ENCODE measurements around the gene PCNX2.

Gene PCNX2
- total RNA-seq, result 53.0 to 188 reads per million in 2 experiments

GRCh38 chr1:233295237-233295974 lies at the start of gene PCNX2:
TSS of gene PCNX2 (minus strand) at chr1:233295725. CDS start at chr1:233295478, 247 bp downstream.
- DNase-seq (ENCODE audit: low read depth), result peak; percentile 40

- DNase-seq (ENCODE audit: low read depth), result no peak
Measured at GRCh38 chr1:233343262-233343661, 47.7 kb upstream of the PCNX2 start.

- no peak for DNase-seq (ENCODE audit: low read depth)
Measured at GRCh38 chr1:233342086-233342485, 46.6 kb upstream of the PCNX2 start.

- no peak for DNase-seq (ENCODE audit: low read depth)
Measured at GRCh38 chr1:233340966-233341516, 45.5 kb upstream of the PCNX2 start.

- DNase-seq (ENCODE audit: low read depth), result no peak
Measured at GRCh38 chr1:233340031-233340555, 44.6 kb upstream of the PCNX2 start.

GRCh38 chr1:233338102-233338501 lies 42.6 kb upstream of the PCNX2 start:
- no peak for DNase-seq (ENCODE audit: low read depth)

GRCh38 chr1:233337505-233337904 lies 42.0 kb upstream of the PCNX2 start:
- DNase-seq (ENCODE audit: low read depth), result no peak

GRCh38 chr1:233336554-233337456 lies 41.3 kb upstream of the PCNX2 start:
- DNase-seq (ENCODE audit: low read depth), result no peak

- no peak for DNase-seq (ENCODE audit: low read depth)
Measured at GRCh38 chr1:233334092-233334491, 38.6 kb upstream of the PCNX2 start.

GRCh38 chr1:233333086-233333485 lies 37.6 kb upstream of the PCNX2 start:
- DNase-seq (ENCODE audit: low read depth), result no peak

- no peak for DNase-seq (ENCODE audit: low read depth)
Measured at GRCh38 chr1:233331676-233332519, 36.4 kb upstream of the PCNX2 start.

GRCh38 chr1:233328142-233328921 lies 32.8 kb upstream of the PCNX2 start:
- DNase-seq (ENCODE audit: low read depth), result peak; percentile 6

GRCh38 chr1:233327651-233328141 lies 32.2 kb upstream of the PCNX2 start, which contains the start of gene MAP3K21:
TSS of gene MAP3K21 (plus strand) at chr1:233327724. CDS start at chr1:233328029, 305 bp downstream.
- no peak for DNase-seq (ENCODE audit: low read depth)

GRCh38 chr1:233326811-233327650 lies 31.5 kb upstream of the PCNX2 start:
- peak; percentile 80 for DNase-seq (ENCODE audit: low read depth)

GRCh38 chr1:233326319-233326718 lies 30.8 kb upstream of the PCNX2 start:
- DNase-seq (ENCODE audit: low read depth), result no peak

- no peak for DNase-seq (ENCODE audit: low read depth)
Measured at GRCh38 chr1:233323718-233324117, 28.2 kb upstream of the PCNX2 start.

GRCh38 chr1:233320023-233320422 lies 24.5 kb upstream of the PCNX2 start:
- DNase-seq (ENCODE audit: low read depth), result no peak

GRCh38 chr1:233319272-233319671 lies 23.7 kb upstream of the PCNX2 start:
- no peak for DNase-seq (ENCODE audit: low read depth)

GRCh38 chr1:233316473-233316872 lies 20.9 kb upstream of the PCNX2 start:
- DNase-seq (ENCODE audit: low read depth), result no peak
